HEK293T (cell line): Measurements from ENCODE around the gene PLEKHA6.

Source experiments
- CTCF ChIA-PET: fragments of 350-600 bp; formaldehyde crosslinking; extraction: SDS; loops from one replicate; lab custom pipeline; 2021; ENCODE audit warnings: antibody characterized with exemption, inconsistent platforms; lab: Yijun Ruan, JAX
- POLR2A ChIA-PET: fragments of 350-600 bp; formaldehyde crosslinking; extraction: SDS; loops from one replicate; lab custom pipeline; 2020; ENCODE audit warnings: antibody characterized with exemption, inconsistent platforms; lab: Yijun Ruan, JAX
- DNase-seq: peaks from one replicate; pipeline ENCODE4 v3.0.0; 2012; ENCODE audit warnings: mixed read lengths; ENCODE audit errors: extremely low spot score
- ARNT ChIP-seq: fragments of 450-650 bp; IDR thresholded peaks from 2 replicates; pipeline ENCODE4 v1.6.1; 2017; ENCODE audit warnings: mild to moderate bottlenecking
- BHLHE40 ChIP-seq: fragments of 450-650 bp; IDR thresholded peaks from 2 replicates; pipeline ENCODE4 v1.6.1; 2016; ENCODE audit warnings: mild to moderate bottlenecking, moderate library complexity, borderline replicate concordance
- CTBP1 ChIP-seq: fragments of 450-650 bp; IDR thresholded peaks from 2 replicates; pipeline ENCODE4 v1.6.1; 2016; ENCODE audit warnings: borderline replicate concordance
- ELF4 ChIP-seq: fragments of 450-650 bp; IDR thresholded peaks from 2 replicates; pipeline ENCODE4 v1.6.1; 2017; ENCODE audit warnings: antibody characterized with exemption
- FOXA1 ChIP-seq: fragments of 450-650 bp; IDR thresholded peaks from 2 replicates; pipeline ENCODE4 v1.6.1; 2016; ENCODE audit warnings: mild to moderate bottlenecking
- FOXK2 ChIP-seq: fragments of 450-650 bp; IDR thresholded peaks from 2 replicates; pipeline ENCODE4 v1.6.1; 2016; ENCODE audit warnings: mild to moderate bottlenecking
- FOXM1 ChIP-seq: fragments of 450-650 bp; IDR thresholded peaks from 2 replicates; pipeline ENCODE4 v1.6.1; 2017; ENCODE audit warnings: mild to moderate bottlenecking, borderline replicate concordance
- HDGF ChIP-seq: fragments of 450-650 bp; IDR thresholded peaks from 2 replicates; pipeline ENCODE4 v1.6.1; 2017; ENCODE audit warnings: antibody characterized with exemption, borderline replicate concordance
- L3MBTL2 ChIP-seq: fragments of 450-650 bp; conservative IDR thresholded peaks from 2 replicates; pipeline ENCODE4 v1.6.1; 2016; ENCODE audit warnings: mild to moderate bottlenecking
- LEF1 ChIP-seq: fragments of 450-650 bp; IDR thresholded peaks from 2 replicates; pipeline ENCODE4 v1.6.1; 2017; ENCODE audit warnings: mild to moderate bottlenecking, borderline replicate concordance
- NFRKB ChIP-seq: fragments of 450-650 bp; IDR thresholded peaks from 2 replicates; pipeline ENCODE4 v1.6.1; 2016; ENCODE audit warnings: mild to moderate bottlenecking, moderate library complexity
- SP1 ChIP-seq: fragments of 450-650 bp; IDR thresholded peaks from 2 replicates; pipeline ENCODE4 v1.6.1; 2017
- SUZ12 ChIP-seq: fragments of 450-650 bp; IDR thresholded peaks from 2 replicates; pipeline ENCODE4 v1.6.1; 2016; ENCODE audit warnings: mild to moderate bottlenecking
- TARDBP ChIP-seq: fragments of 450-650 bp; IDR thresholded peaks from 2 replicates; pipeline ENCODE4 v1.6.1; 2016
- ZNF384 ChIP-seq: fragments of 450-650 bp; IDR thresholded peaks from 2 replicates; pipeline ENCODE4 v1.6.1; 2016
- TF ChIP-seq, protein P1 (sequence below): fragments of 450-650 bp; IDR thresholded peaks from 2 replicates; pipeline ENCODE4 v1.6.1; 2016

The PLEKHA6 gene

DNA sequence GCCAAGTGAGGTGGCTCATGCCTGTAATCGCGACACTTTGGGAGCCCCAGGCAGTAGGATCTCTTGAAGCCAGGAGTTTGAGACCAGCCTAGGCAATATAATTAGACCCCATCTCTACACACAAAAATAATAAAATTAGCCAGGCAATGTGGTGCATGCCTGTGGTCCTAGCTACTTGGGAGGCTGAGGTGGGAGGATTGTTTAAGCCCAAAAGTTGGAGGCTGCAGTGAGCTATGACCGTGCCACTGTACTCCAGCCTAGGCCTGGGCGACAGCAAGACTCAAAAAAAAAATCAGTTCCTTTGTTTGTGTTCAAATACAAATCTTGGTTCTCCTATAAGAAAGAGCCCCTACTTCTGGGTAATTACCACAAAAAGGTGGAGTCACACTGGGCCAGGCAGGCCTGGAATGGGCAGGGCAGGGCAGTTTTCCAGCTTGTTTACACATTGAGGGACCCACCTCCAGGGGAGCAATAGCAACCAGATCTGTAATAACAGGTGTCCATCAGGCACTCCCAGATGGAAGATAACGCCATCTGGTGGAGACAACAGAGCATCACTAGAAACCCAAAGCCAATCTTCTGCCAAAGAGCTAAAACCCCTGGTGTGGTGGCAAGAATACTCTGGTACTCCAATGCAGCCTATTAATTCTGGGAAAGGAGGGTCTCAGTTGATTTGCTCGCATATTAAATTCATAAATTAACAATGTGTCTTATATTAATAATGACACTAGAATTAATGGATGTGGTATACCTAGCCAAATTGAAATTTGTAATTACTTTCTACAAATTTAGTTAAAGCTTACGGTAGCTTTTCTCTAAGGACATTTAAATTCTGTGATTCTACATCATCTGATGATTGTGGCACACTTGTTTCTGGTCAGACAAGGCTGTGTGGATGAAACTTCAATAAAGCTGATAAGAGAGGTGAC is 38.7 kb upstream of the PLEKHA6 start:
- POLR2A ChIA-PET = interaction anchor here (1.0 to 1.4 kb wide), 5 partner anchors 12 to 117 kb away, joined by 3 to 9 read pairs (median 5); partner anchors contain the start of gene MDM4
- TF ChIP-seq CTBP1 (no peak), ELF4 (no peak), FOXK2 (peak; percentile 85), SP1 (no peak), LEF1 (no peak), TARDBP (no peak), HDGF (no peak), SUZ12 (no peak), ARNT (no peak), ZNF384 (no peak), FOXA1 (no peak), L3MBTL2 (no peak), BHLHE40 (no peak), FOXM1 (no peak), NFRKB (no peak)
- TF ChIP-seq, protein P1, sequence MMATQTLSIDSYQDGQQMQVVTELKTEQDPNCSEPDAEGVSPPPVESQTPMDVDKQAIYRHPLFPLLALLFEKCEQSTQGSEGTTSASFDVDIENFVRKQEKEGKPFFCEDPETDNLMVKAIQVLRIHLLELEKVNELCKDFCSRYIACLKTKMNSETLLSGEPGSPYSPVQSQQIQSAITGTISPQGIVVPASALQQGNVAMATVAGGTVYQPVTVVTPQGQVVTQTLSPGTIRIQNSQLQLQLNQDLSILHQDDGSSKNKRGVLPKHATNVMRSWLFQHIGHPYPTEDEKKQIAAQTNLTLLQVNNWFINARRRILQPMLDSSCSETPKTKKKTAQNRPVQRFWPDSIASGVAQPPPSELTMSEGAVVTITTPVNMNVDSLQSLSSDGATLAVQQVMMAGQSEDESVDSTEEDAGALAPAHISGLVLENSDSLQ = peak; percentile 94
- CTCF ChIA-PET = interaction anchor here (0.6 to 2.3 kb wide), 33 partner anchors 9 to 1278 kb away, joined by 3 to 22 read pairs (median 4); partner anchors contain the start of gene ETNK2
- DNase-seq = peak; percentile 90

DNA sequence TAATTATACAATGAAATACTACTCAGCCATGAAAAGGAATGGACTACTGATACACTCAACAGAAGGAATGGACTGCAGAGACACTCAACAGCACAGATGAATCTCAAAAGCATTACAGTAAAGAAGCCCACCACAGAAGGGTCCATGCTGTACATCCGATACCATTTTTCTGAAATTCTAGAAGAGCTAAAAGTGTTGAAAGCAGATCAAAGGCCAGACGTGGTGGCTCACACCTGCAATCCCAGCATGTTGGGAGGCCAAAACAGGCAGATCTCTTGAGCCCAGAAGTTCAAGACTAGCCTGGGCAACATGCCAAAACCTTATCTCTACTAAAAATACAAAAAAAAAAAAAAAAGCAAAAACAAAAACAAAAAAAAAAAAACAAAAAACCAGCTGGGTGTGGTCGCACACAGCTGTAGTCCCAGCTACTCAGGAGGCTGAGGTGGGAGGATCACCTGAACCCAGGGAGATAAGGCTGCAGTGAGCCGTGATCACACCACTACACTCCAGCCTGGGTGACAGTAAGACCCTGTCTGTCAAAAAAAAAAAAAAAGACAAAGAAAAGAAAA is 36.4 kb upstream of the PLEKHA6 start:
- ChIA-PET POLR2A (no interaction called here), CTCF (no interaction called here)
- DNase-seq = no peak
- TF ChIP-seq ZNF384 (peak; percentile 32; the same call in 1 of the 2 replicates), TARDBP (no peak)

DNA sequence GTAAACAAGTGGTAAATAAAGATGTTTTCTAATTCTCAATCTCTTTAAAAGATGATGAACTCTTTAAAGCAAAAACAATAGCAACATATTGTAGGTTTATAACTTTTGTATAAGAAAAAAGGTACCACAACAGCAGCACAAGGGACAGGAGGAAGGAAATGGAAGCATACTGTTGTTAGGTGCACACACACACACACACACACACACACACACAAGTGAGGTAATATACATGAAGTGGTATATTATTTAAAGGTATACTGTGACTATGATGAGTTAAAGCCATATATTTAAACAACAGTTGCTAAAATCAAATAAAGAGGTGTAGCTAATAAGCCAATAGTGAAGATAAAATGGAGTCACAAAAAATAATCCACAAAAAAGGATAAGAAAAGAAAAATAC is 31.9 kb upstream of the PLEKHA6 start:
- no peak for DNase-seq
- ChIA-PET POLR2A (no interaction called here), CTCF (interaction anchor here (1.2 kb wide), 1 partner anchor 9 kb away, joined by 3 read pairs; no protein-coding TSS in a partner anchor)
- no peak for TF ChIP-seq LEF1
- TF ChIP-seq L3MBTL2 = no peak
- TF ChIP-seq HDGF = no peak
- TF ChIP-seq CTBP1 = no peak
- no peak for TF ChIP-seq BHLHE40
- no peak for TF ChIP-seq FOXM1
- no peak for TF ChIP-seq FOXA1
- no peak for TF ChIP-seq SP1

DNA sequence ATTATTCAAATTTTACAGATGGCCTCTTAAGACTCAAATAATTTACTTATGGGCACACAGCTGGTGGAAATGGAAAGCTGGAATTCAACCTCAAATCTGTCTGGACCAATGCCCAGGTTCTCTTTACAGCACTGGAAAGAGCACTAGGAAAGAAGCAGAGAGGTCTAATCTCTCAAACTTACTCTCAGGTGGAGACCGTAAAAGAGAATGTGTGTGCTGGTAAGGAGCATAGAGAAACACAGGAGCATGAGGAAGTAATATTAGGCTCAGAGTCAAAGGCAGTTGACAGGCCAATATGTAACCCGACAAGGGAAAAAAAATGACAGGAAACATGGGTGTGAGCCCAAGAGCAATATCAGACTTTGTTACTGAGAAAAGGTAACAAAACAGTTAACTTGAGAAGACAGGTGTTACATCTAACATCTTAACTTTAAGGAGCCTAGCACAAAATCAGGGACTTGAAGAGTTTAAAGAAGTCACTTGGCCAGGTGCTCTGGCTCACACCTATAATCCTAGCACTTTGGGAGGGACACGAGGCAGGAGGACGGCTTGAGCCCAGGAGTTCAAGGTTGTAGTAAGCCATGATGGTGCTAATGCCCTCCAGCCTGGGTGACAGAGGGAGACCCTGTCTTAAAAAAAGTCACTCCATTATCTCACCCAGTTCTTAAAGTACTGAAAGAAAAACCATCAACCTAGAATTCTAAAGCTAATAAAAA is 31.2 kb upstream of the PLEKHA6 start:
- CTCF ChIA-PET = interaction anchor here (1.2 kb wide), 1 partner anchor 10 kb away, joined by 3 read pairs; no protein-coding TSS in a partner anchor
- TF ChIP-seq HDGF = no peak
- no peak for DNase-seq
- POLR2A ChIA-PET = no interaction called here

DNA sequence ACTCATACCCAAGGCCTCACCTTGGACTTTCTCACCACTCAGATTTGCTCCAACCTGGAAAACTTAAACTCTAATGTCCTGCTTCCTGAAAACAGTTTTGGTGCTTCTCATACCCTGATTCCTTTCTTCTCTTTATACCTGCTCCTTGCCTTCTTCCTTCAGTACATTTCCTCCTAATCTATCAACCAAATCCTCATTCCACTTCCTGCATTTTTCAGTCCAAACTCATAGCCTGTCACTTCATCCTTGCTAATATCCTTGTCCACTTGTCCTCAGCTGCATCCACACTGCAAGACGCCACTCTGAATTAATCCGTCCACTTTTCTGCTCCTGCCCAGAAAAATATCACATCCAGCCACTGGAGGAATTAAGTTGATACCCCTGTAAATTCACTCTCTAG is 26.0 kb upstream of the PLEKHA6 start:
- ChIA-PET CTCF (interaction anchor here (1.4 kb wide), 1 partner anchor 12 kb away, joined by 8 read pairs; no protein-coding TSS in a partner anchor), POLR2A (no interaction called here)
- DNase-seq = no peak
- TF ChIP-seq TARDBP (no peak), HDGF (no peak), L3MBTL2 (no peak), ELF4 (no peak), NFRKB (no peak), FOXM1 (no peak), SP1 (no peak), BHLHE40 (no peak), CTBP1 (no peak), ARNT (no peak), FOXA1 (no peak), SUZ12 (no peak), ZNF384 (no peak)
- TF ChIP-seq, protein P1 = no peak

DNA sequence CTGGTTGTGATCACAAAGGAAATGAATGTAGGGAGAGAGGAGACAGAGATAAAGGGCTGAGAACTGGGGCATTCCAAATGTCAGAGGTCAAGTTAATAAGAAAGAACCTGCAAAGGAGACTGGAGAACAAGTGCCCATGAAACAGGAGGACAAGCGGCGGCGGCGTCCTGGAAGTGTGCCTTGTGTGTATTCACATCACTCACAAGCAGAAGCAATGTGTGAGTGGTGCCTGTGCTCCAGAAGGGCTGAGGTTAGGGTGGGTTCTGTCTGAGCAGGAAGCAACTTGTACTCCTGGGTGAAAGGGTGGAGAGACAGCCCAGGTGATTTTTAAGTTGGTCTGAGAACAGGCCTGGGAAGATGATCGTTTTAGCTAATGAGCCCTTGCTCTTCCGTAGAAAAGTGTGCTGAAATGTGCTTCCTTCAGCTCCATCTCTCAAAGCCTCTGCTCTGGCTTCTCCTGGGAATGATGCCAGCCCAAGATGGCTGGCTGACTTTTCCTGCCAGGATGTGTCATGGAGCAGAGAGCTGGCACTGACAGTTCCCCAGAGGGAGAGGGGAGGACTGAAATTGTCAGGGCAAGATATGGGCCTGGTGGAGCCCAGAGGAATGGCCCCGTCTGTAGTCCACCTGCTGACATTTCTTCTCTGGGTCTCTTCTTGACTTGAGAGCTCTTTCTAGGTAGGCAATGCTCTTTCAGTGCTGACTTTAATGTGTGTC is 25.1 kb upstream of the PLEKHA6 start:
- TF ChIP-seq ELF4 (no peak), FOXK2 (no peak), CTBP1 (no peak), SUZ12 (no peak), BHLHE40 (no peak), SP1 (no peak), TARDBP (no peak), L3MBTL2 (no peak), ARNT (no peak), LEF1 (no peak), FOXM1 (no peak), NFRKB (no peak), ZNF384 (no peak), FOXA1 (no peak), HDGF (no peak)
- TF ChIP-seq, protein P1 = no peak
- ChIA-PET POLR2A (no interaction called here), CTCF (interaction anchor here (0.6 to 1.4 kb wide), 2 partner anchors 13 to 1117 kb away, joined by 3 to 8 read pairs; no protein-coding TSS in a partner anchor)
- DNase-seq = no peak
